ENCODE measurements around the gene SLC5A1. TPM values are rescaled to one million over a fixed set of nuclear protein-coding genes. Genes with fewer than 3 reads are reported as not detected.

The SLC5A1 gene
- polyA plus RNA-seq, 2 of the 4 experiments (the other 2 are of a cell fraction) = 0.03 to 0.04 TPM

GRCh38 chr22:32112380-32112779 is 69.3 kb downstream of the SLC5A1 start:
- ChIA-PET POLR2A (no interaction called here), CTCF (interaction anchor here (0.6 to 1.4 kb wide), 2 partner anchors 142 to 1090 kb away, joined by 3 to 4 read pairs; no protein-coding TSS in a partner anchor)
- ATAC-seq (no peak), FAIRE-seq (no peak), DNase-seq (ENCODE audit: low read depth in 1 of 2, low spot score in 1 of 2) (no peak)
- 5% methylated on average over 2 of the region's 2 CpGs for WGBS (ENCODE audit: missing lambda C conversion rate)
- Histone ChIP-seq H3K4me2 (no peak overlapping the region), H3K9me3 (no peaks in the 10 kb centered on the region), H3K4me1 (no peaks in the 10 kb centered on the region), H3K27ac (no peak overlapping the region), H3K4me3 (no peak overlapping the region)
- TF ChIP-seq RNF2 (IDR thresholded peaks at IDR 0.05; ENCODE audit: borderline replicate concordance, low read depth) (no peak), MAX (IDR thresholded peaks at IDR 0.05) (no peak), FOSB (CRISPR knock-in tag; IDR thresholded peaks at IDR 0.05) (no peak), CHD4 (IDR thresholded peaks at IDR 0.05; ENCODE audit: borderline replicate concordance) (no peak), CHD2 (IDR thresholded peaks at IDR 0.05; ENCODE audit: low read length, partially characterized antibody) (no peak), HES2 (IDR thresholded peaks at IDR 0.05) (no peak), PBX3 (IDR thresholded peaks at IDR 0.05) (no peak), ATOH8 (CRISPR knock-in tag; IDR thresholded peaks at IDR 0.05; ENCODE audit: low read depth) (no peak), KDM1A (IDR thresholded peaks at IDR 0.05; ENCODE audit: low read depth) (no peak)

GRCh38 chr22:32119568-32120235 is 76.6 kb downstream of the SLC5A1 start:
- H3K4me2 ChIP-seq = no peak overlapping the region
- no peak for FAIRE-seq
- H3K27ac ChIP-seq = no peak overlapping the region
- ChIA-PET CTCF (no interaction called here), POLR2A (no interaction called here)
- no peaks in the 10 kb centered on the region for H3K4me1 ChIP-seq
- no peak for DNase-seq (ENCODE audit: low read depth in 1 of 2, low spot score in 1 of 2)
- 57% methylated on average over 4 of the region's 15 CpGs for WGBS (ENCODE audit: missing lambda C conversion rate)
- TF ChIP-seq USF2 (IDR thresholded peaks at IDR 0.05) = no peak
- no peak for TF ChIP-seq FOSB (CRISPR knock-in tag; IDR thresholded peaks at IDR 0.05)
- TF ChIP-seq MAX (IDR thresholded peaks at IDR 0.05) = no peak
- TF ChIP-seq CHD4 (IDR thresholded peaks at IDR 0.05; ENCODE audit: borderline replicate concordance) = no peak
- TF ChIP-seq CEBPB (IDR thresholded peaks at IDR 0.05) = no peak
- no peak for TF ChIP-seq KDM5A (IDR thresholded peaks at IDR 0.05)
- TF ChIP-seq FOXS1 (CRISPR knock-in tag; IDR thresholded peaks at IDR 0.05) = no peak
- TF ChIP-seq RCOR1 (IDR thresholded peaks at IDR 0.05; ENCODE audit: low read depth, low read length) = no peak
- no peak for TF ChIP-seq ATOH8 (CRISPR knock-in tag; IDR thresholded peaks at IDR 0.05; ENCODE audit: low read depth)
- TF ChIP-seq RARB (CRISPR knock-in tag; IDR thresholded peaks at IDR 0.05) = no peak
- ATAC-seq = peak in 1 of 2 experiments; percentile 43; a peak in 3 of 6 replicates
- no peaks in the 10 kb centered on the region for H3K9me3 ChIP-seq
- H3K4me3 ChIP-seq = no peak overlapping the region

GRCh38 chr22:32120603-32121002 is 77.5 kb downstream of the SLC5A1 start:
- Histone ChIP-seq H3K9me3 (no peaks in the 10 kb centered on the region), H3K27ac (no peak overlapping the region), H3K4me3 (no peak overlapping the region), H3K4me2 (no peak overlapping the region), H3K4me1 (no peaks in the 10 kb centered on the region)
- CTCF ChIA-PET = no interaction called here
- POLR2A ChIA-PET = no interaction called here
- DNase-seq (ENCODE audit: low read depth in 1 of 2, low spot score in 1 of 2) (no peak), ATAC-seq (no peak), FAIRE-seq (no peak)
- WGBS (ENCODE audit: missing lambda C conversion rate) = no CpG with 5 or more reads among the region's 20 CpGs
- no peak for TF ChIP-seq MAZ (IDR thresholded peaks at IDR 0.05; ENCODE audit: borderline replicate concordance, low read depth, low read length)
- no peak for TF ChIP-seq CHD4 (IDR thresholded peaks at IDR 0.05; ENCODE audit: borderline replicate concordance)
- TF ChIP-seq RNF2 (IDR thresholded peaks at IDR 0.05; ENCODE audit: borderline replicate concordance, low read depth) = no peak
- no peak for TF ChIP-seq ATOH8 (CRISPR knock-in tag; IDR thresholded peaks at IDR 0.05; ENCODE audit: low read depth)
- TF ChIP-seq MYC (IDR thresholded peaks at IDR 0.05; ENCODE audit: borderline replicate concordance, low read length) = no peak
- no peak for TF ChIP-seq EHMT2 (IDR thresholded peaks at IDR 0.05; ENCODE audit: low read depth)
- no peak for TF ChIP-seq BCL3 (IDR thresholded peaks at IDR 0.05)
- TF ChIP-seq MAFK (IDR thresholded peaks at IDR 0.05; ENCODE audit: partially characterized antibody) = no peak
- no peak for TF ChIP-seq KDM5A (IDR thresholded peaks at IDR 0.05)
- TF ChIP-seq JUNB (IDR thresholded peaks at IDR 0.05) = no peak
- TF ChIP-seq RFX5 (IDR thresholded peaks at IDR 0.05) = no peak
- TF ChIP-seq HOXA7 (CRISPR knock-in tag; IDR thresholded peaks at IDR 0.05) = no peak
- no peak for TF ChIP-seq JUN (IDR thresholded peaks at IDR 0.05)
- TF ChIP-seq POLR2A (IDR thresholded peaks at IDR 0.05; ENCODE audit: low read length) = no peak
- TF ChIP-seq BHLHE40 (IDR thresholded peaks at IDR 0.05; ENCODE audit: low read depth, low read length) = no peak
- TF ChIP-seq NPAS2 (CRISPR knock-in tag; IDR thresholded peaks at IDR 0.05; ENCODE audit: borderline replicate concordance) = no peak

All from A549 (cell line).